ENCODE data around the gene SCNN1B.
A peak's percentile ranks its signal among the peaks of the same experiment; 100 is the strongest.

Gene SCNN1B

DNA sequence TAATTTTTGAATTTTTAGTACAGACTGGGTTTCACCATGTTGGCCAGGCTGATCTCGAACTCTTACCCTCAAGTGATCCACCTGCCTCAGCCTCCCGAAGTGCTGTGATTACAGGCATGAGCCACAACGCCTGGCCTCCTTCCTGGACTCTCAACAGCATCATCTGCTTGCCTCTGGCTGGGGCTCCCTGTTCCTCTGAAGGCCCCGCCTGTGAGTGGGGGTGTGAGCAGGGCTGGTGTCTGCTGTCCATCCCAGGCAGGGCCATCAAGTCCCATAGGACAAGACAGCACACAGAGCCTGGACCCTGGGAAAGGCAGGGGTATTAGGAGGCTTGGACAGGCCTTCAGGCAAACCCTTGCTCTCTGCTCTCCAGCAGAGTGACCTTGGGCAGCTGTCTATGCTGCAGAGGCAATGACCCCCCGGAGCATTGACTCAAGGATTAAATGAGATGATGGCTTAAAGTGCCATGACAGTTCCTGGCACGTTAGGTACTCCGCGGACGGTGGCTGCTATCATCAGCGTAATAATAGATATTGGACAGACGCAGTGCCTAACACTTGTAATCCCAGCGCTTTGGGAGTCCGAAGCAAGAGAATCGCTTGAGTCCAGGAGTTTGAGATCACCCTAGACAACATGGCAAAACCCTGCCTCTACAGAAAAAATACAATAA is 19.2 kb downstream of the SCNN1B start:
- no peak for DNase-seq

DNA sequence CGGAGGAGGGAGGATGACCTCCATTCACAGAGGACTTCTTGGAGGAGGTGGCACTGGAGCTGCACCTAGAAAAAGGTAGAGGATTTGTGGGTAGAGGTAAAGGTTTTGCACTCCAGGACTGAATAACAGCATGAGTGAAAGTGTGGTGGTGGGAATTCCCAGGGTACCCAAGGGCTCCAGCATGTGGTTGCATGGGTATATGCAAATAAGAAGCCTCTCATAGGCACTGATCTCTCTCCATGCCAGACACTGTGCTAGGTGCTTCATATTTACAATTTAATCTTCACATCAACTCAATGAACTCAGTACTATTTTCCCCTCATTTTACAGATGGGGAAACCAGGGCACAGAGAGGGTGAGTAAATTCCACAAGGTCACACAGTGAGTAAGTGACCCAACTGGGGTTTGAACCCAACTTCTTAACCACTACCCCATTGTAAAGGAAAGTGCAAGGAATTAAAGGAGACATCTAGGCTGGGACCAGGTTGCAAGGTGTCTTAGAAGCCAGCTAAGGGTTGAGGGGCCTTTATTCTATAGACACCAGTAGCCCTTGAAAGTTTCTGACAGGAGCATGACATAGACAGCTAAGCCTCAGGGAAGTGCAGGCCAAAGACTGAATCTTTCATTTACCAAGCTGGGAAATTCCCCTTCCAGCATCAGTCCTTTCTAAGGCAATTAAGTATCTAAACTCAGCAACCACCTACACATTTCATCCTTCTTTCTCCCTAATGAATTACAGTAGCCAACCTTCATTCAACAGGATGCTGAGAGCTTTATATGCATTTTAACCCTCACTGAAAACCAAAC is 21.3 kb downstream of the SCNN1B start:
- no peak for DNase-seq

DNA sequence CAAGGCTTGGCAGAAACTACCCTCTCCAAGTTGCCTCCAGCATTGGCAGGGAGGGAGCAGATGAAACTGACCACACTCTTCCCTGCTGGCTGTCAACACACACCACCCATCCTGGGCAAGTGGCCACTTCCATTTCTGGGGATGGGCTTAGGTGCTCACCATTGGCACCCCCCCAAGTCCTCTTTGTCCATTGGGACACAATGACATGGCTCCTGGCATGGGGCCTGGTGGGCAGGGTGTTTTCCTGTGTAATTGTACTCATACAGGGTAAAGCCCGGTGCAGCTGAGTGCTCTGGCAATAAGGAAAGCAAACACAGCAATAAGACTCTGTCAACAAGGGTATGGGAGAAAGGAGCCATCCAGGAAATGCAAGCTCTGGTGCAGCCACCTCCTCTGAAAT is 22.6 kb downstream of the SCNN1B start:
- DNase-seq: peak; percentile 35

DNA sequence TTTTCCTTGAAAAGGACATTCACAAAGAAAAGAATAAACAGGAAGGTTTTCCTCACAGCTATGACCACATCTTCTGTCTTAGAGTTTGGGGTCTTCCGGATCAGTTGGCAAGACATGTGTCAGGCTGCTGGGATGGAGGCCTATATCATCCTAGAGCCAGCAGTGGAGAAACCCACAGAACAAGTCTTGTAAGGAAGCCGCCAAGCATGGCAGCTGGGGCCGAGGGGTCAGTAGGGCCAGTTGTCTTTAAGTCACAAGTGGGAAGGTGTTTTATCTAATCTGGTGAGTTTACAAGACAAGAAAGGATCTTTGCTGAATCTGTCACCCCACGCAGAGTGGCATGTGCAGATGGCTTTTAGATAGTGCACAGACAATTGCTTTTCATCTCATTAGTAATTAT is 25.7 kb downstream of the SCNN1B start:
- DNase-seq: no peak

DNA sequence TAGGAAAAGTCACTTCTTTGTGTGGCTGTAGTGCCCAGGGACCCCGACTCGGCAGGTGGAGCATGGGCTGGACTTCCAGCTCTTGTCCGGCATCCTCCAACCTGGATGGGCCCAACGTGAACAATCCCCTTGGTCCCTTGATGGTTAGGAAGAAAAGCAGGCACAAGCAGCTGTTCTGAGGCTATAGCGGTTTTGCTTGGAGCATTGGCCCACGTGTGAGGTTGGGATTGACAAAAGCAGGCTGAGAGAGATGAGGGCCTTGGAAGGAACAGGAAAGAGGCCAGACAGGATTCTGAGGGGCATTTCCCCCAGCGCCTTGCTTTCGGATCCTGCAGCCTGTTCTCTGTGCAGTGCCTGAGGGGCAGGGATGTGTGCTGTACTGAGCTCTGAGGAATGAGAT is 28.1 kb downstream of the SCNN1B start:
- DNase-seq: no peak

DNA sequence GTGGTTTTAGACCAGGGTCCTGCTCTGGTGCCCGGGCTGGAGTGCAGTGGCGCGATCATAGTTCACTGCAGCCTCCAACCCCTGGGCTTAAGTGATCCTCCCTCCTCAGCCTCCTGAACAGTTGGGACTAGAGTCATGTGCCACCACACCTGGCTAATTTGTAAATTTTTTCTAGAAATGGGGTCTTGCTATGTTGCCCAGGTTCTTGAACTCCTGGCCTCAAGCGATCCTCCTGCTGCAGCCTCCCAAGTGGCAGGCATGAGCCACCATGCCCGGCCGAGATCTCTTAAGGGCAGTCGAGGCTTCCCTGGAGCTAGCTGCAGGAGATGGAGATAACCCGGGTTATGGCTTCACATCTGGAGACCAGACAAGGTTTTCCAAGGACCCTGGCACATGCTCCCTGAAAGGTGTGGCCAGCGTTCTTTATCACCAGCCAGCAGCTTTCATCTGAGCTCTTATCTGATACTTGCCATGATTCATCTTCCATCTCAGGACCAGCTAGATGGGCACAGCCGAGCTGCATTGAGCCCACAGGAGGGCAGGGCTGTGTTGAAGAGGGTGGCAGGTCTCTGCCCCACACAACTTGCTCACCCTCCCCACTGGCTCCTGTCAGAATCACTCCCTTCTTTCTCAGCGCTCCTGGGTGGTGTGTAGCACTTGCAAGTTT is 28.6 kb downstream of the SCNN1B start:
- DNase-seq: no peak

DNA sequence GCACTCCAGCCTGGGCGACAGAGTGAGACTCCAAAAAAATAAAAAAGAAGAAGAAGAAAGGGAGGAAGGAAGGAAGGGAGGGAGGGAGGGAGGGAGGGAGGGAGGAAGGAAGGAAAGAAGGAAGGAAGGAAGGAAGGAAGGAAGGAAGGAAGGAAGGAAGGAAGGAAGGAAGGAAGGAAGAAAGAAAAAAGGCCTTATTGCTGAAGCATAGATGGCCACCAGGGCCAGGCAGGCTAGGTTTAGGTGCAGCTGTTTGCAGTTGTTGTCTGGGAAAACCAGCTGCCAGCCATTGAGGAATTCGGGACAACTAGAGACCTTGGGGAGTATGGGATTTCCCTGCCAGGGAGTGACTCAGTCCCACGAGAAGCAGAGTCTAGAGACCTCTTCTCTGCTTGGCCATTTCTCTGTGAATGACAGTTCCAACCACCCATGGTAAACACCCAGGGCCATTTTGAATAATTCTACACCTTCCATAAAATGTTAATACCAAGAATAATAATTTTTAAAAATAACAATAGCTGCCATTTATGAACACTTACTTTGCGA is 31.0 kb downstream of the SCNN1B start:
- DNase-seq: no peak

DNA sequence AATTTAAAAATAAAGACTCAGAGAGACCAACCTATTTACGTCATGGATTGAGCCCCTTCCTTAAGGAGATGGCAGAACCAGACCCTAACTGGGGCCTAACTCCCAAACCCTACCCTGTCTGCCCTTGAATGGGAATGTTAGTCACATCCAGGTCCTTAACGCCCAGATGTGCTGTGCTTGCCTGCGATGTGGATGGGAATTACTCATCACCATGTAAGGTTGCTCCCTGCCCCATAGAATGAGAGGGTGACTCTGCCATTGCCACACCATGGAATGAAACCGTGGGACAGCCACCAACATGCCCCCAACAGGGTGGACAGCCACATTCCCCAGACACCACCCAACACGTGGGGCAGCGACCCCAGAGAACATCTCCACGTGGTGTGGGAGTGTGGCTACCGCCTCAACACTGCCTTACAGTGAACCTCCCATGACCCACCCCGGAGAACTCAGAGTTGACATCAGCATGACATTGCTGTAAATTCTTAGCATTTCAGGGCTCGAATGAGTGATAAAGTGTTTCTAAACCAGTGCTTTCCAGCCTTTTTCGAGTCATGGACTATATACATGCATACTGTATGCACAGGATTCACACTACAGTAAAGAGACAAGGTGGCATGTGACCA is 31.8 kb downstream of the SCNN1B start:
- DNase-seq: no peak

DNA sequence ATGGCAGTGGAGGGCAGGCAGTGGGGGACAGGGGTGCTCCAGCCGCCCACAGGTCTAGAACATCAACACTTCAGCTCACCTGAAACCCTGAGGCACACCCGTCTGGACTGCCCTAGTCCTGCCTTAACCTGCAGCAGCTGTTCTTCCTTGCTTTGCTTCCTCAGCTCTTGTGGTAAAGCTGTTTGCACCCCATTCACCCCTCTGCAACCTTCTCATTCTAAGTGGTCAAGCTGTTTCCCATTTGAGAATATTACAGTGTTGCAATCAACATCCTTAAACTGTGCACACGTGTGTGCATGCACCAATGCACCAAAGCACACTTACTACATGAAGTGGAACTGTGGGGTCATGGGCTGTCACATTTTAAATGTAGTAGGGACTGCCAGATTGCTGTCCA is 32.4 kb downstream of the SCNN1B start:
- no peak for DNase-seq

DNA sequence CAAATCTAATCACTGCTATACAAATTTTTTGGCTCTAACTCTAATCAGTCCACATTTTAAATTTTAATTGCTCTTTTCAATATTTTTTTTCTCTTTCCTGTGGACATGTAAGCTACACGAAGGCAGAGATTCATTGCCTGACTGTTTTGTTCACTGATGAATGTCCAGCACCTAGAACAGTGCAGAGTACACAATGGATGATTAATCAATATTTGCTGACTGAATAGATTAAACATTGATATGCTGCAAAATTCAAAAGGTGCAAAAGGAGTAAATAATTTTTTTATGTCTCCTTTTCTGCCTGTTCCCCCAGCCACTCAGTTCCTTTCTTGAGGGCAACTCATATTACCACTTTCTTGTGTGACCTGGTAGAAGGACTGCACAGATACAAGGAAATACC is 32.8 kb downstream of the SCNN1B start:
- DNase-seq: no peak

DNA sequence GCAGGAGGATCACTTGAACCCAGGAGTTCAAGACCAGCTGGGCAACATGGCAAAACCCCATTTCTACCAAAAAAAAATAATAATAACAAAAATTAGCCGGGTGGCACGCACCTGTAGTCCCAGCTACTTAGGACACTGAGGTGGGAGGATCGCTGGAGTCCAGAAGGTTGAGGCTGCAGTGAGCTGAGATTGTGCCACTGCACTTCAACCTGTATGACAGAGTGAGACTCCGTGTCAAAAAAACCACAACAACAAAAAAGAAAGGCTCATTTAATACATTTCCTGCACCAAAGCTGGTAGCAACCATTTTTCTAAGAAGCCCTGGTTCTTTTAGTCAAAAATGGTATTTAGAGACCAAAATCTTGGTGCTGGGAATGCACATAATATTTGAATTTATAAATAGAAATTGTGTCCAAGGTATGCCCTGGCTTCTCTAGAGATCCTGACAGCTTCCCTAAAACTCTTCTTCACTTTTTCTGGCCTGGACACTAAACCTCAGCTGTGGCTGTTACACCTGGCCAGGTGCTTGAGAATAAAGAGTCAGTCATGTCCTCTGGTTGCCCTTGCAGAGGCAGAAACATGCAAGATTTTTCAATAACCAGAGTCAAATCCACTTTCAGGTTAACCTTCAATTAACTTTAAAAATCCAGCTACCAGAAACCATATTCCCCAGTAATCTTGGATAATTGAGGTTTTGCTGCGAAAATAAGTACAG is 35.9 kb downstream of the SCNN1B start:
- no peak for DNase-seq

DNA sequence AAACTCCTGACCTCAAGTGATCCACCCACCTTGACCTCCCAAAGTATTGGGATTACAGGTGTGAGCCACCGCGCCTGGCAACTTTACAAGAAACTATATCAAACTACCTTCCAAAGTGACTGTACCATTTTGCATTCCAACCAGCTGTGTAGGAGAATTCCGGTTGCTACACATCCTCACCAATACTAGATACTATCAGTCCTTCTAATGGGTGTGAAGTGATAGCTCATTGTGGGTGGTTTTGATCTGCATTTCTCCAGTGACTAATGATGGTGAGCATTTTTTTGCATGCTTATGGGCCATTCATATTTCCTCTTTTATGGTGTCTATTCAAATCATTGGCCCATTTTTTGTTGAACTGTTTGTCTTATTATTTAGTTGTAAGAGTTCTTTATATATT is 37.7 kb downstream of the SCNN1B start:
- no peak for DNase-seq

DNA sequence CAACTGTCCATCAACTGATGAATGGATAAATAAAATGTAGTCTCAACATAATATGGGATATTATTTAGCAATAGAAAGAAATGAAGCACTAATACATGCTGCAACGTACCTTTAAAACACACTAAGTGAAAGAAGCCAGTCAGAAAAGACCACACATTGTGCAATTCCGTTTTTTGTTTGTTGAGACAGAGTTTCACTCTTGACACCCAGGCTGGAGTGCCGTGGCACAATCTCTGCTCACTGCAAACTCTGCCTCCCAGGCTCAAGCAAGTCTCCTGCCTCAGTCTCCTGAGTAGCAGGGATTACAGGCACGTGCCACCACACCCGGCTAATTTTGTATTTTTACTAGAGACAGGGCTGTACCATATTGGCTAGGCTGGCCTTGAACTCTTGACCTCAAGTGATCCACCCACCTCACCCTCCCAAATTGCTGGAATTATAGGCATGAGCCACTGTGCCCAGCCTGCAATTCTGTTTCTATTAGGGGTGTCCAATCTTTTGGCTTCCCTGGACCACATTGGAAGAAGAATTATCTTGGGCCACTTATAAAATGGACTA is 40.1 kb downstream of the SCNN1B start:
- DNase-seq: no peak

DNA sequence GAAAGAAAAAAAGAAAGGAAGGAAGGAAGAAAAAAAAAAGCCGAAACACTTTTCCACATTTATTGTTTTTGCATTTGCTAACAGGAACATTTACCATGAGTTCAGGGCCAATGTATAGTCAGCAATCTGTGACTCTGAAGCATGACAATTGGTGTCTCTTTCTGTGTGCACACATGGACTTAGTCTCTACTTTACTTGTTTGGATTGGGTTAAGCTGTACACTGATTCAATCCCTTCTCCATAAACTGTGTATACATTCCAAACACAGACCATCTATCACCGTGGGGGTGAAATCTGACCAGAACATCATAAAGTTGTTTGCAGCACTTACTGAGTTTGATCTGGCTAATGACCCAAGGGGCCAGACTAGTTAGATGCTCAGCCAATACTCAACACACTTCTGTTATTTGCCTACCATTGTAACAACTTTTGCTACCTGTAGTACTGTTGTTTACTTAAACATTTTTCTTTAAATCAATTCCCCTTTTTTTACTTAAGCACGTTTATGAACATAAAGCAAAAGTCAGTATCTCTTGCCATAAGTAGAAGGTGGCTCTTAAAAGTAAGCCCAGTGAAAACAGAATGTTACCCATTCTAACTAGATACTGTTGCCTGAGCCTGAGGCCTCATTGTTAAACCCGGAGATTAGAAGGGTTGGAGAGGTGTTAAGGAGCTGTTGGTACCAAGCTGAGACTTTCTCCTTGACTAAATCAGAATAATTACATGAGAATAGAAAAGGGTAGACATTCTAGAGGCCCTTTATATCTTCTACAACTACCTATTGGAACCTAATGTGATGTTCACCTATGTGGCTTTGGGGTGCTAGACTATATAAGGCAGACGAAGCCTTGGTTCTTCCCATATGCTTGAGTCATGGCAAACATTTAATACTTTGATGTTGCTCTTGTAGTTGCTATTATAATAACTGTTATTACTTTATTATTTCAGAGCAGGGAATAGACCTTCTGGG is 41.8 kb downstream of the SCNN1B start:
- no peak for DNase-seq

DNA sequence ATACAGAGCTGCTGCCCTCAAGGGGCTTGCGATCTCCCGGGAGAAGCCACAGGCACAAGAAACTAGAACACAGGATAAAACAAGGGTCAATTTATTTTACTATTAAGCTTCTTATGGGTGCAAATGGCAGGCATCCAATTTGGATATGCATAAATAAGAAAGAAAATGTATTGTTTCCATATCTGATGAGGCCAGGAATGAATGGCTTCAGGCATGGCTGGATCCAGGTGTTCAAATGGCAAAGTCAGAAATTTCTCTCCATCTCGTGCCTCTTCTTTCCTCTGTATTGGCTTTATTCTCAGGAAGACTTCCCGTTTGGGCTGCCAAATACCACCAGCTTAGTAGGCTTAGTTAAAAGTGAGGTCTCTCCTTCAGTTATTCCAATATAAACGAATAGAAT is 43.1 kb downstream of the SCNN1B start:
- no peak for DNase-seq

DNA sequence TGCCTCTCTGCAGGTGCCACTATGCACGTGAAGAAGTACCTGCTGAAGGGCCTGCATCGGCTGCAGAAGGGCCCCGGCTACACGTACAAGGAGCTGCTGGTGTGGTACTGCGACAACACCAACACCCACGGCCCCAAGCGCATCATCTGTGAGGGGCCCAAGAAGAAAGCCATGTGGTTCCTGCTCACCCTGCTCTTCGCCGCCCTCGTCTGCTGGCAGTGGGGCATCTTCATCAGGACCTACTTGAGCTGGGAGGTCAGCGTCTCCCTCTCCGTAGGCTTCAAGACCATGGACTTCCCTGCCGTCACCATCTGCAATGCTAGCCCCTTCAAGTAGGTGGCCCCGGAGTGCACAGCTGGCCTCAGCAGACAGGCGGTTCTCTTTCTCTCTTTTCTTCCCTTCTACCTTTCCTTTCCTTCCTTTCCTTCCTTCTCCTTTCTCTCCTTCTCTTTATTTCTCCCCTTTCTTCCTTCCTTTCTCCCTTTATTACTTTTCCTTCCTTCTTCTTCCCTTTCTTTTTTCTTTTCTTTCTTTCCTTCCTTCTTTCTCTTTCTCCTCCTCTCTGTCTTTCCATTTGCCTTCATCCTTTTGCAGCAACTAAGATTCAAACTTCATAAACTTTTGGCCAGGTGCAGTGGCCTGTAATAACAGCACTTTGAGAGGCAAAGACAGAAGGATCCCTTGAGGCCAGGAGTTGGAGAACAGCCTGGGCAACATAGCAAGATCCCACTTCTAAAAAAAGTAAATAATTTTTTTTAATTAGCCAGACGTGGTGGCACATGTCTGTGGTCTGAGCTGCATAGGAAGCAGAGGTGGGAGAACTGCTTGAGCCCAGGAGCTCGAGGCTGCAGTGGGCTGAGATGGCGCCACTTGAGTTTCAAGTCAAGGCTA is 46.7 kb downstream of the SCNN1B start:
- DNase-seq: no peak

DNA sequence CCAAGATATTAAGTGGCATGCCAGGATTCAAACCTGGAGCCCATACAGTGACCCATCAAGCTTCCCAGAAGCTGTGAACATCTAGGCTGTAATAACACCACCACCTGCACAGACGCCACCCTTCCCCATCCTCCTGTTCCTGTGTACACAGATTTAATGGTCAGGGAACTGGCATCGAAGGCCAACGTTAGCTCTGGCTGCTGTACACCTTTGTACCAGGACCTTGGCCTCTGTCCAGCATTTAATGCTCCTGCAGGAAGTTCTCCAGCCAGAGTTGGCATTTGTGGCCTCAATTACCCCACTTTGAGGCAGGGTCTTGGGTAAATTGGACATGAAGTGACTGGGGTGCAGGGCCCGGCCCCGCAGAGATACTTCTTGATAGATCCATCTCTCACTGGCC is 49.3 kb downstream of the SCNN1B start:
- DNase-seq: no peak

DNA sequence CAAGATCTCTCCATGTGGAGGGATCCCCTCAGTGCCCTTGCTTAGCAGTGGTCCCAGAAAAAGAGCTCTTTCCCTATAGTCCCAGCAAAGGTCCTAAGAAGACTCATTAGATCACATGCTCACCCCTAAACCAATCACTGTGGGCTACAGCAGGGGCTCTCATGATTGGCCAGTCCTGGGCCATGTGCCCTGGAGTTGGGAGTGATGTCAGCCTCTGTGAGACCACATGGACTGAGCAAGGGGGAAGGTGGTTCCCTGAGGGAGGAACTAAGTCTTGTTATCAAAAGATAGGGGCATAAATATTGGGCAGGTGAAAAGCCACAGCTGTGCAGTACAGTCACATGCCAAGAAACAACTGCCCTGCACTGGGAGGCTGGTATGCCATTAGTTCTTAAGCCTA is 51.3 kb downstream of the SCNN1B start:
- no peak for DNase-seq

DNA sequence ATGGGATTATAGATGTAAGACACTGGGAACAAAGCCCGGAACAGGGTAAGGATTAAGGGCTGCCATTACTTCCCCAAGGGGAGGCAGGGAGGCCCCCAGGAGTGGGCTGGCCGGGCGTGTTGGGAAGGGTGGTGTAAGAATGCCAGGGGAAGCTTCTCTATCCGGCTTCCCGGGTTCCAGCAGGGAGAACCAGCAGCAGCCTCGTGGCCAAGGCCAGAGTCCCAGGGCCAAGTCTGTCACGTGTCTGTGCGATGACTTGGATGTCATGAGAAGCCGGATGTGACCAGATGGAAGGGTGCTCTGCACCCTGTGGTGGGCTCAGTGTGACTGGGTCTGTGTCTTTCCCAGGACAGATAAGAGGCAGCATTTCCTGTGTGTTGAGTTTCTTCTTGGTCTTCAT is 52.1 kb downstream of the SCNN1B start:
- DNase-seq: no peak

DNA sequence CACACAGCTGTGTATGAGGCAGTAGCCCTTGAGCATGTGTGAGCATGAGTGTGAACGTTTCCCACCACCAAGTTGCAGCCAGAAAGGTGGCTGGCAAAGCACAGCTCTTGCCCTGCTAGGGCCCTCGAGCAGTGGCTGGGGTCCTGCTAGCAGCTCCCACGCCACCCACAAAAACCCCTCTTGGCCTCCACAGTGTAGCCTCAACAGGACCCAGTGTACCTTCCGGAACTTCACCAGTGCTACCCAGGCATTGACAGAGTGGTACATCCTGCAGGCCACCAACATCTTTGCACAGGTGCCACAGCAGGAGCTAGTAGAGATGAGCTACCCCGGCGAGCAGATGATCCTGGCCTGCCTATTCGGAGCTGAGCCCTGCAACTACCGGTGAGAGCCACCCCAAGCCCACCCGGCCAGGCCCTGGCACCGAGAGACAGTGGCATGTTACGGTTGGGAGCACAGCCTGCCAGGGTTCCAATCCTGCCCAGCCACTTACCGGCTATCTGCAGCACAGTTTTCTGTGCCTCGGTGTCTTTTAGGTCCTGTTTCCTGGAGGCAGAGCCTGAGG is 53.1 kb downstream of the SCNN1B start:
- no peak for DNase-seq
